Tibial nerve (tissue), 4 donors: Measurements from ENCODE around the gene AGBL1. TPM values are rescaled to one million over a fixed set of nuclear protein-coding genes. Genes with fewer than 3 reads are reported as not detected.

Experiments
- DNase-seq, 2 donors: peaks; one replicate each; pipeline ENCODE4 v3.0.0-alpha.2; 2019; ENCODE audit warnings: low spot score in 2 of 2
- H3K27ac ChIP-seq, 4 donors: fragments of 200-600 bp; sonication (generic) in 3 of 4; one replicate each; pipeline ENCODE4 v1.5.1; 2017 to 2019; ENCODE audit warnings: mild to moderate bottlenecking in 1 of 4
- H3K27me3 ChIP-seq, 2 donors: fragments of 200-600 bp; sonication (generic) in 1 of 2; one replicate each; pipeline versions ENCODE4 v1.5.1 to v1.6.0; 2017 to 2019
- H3K36me3 ChIP-seq, 3 donors: fragments of 200-600 bp; sonication (generic); one replicate each; pipeline ENCODE4 v1.5.1; 2018 to 2019
- H3K4me1 ChIP-seq, 4 donors: fragments of 200-600 bp; sonication (generic) in 3 of 4; one replicate each; pipeline ENCODE4 v1.5.1; 2017 to 2019
- H3K4me3 ChIP-seq, 4 donors: fragments of 200-600 bp; sonication (generic) in 3 of 4; one replicate each; pipeline ENCODE4 v1.5.1; 2017 to 2019; ENCODE audit warnings: mild to moderate bottlenecking in 1 of 4, moderate library complexity in 1 of 4
- H3K9me3 ChIP-seq, 4 donors: fragments of 200-600 bp; sonication (generic) in 3 of 4; one replicate each; pipeline ENCODE4 v1.5.1; 2017 to 2019
- EP300 ChIP-seq, 2 donors: sonication (generic); formaldehyde crosslinking; IDR thresholded peaks; one replicate each; pipeline ENCODE4 v1.6.1; 2017; ENCODE audit warnings: antibody characterized with exemption in 2 of 2, mild to moderate bottlenecking in 1 of 2
- POLR2A ChIP-seq, 2 donors: fragments of 450-650 bp; IDR thresholded peaks; one replicate each; pipeline ENCODE4 v1.6.1; 2017; ENCODE audit warnings: antibody characterized with exemption in 2 of 2, mild to moderate bottlenecking in 2 of 2, moderate library complexity in 2 of 2
- WGBS, 2 donors: methylation state at CpG; one replicate each; pipeline ENCODE4 v1.1.5; 2018; 5-methylcytosine and 5-hydroxymethylcytosine counted together
- total RNA-seq, 4 donors: library from RNA; depleted of rRNA; stranded (reverse); fragments of >200 nt; gene quantifications; one replicate each; pipeline ENCODE4 v1.1.0, GENCODE V29; 2016
- TF ChIP-seq, protein P1 (sequence below), 5 experiments: fragments of 200-600 bp in 3 of 5; fragments of 450-650 bp in 2 of 5; sonication (generic) in 3 of 5; IDR thresholded peaks; one replicate each; pipeline ENCODE4 v1.5.1; 2016 to 2019; ENCODE audit warnings: antibody characterized with exemption in 5 of 5, mild to moderate bottlenecking in 3 of 5, moderate library complexity in 2 of 5

AGBL1 gene
- total RNA-seq, 4 donors from 2014 or later: under 0.01 to 1.2 (median 0.21) TPM; not detected in 1

- no peak for DNase-seq
- H3K27me3 ChIP-seq: no peaks in the 10 kb centered on the region
- no peaks in the 10 kb centered on the region for H3K9me3 ChIP-seq
- TF ChIP-seq, protein P1, sequence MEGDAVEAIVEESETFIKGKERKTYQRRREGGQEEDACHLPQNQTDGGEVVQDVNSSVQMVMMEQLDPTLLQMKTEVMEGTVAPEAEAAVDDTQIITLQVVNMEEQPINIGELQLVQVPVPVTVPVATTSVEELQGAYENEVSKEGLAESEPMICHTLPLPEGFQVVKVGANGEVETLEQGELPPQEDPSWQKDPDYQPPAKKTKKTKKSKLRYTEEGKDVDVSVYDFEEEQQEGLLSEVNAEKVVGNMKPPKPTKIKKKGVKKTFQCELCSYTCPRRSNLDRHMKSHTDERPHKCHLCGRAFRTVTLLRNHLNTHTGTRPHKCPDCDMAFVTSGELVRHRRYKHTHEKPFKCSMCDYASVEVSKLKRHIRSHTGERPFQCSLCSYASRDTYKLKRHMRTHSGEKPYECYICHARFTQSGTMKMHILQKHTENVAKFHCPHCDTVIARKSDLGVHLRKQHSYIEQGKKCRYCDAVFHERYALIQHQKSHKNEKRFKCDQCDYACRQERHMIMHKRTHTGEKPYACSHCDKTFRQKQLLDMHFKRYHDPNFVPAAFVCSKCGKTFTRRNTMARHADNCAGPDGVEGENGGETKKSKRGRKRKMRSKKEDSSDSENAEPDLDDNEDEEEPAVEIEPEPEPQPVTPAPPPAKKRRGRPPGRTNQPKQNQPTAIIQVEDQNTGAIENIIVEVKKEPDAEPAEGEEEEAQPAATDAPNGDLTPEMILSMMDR (IDR thresholded peaks at IDR 0.05): no peak
- TF ChIP-seq POLR2A (IDR thresholded peaks at IDR 0.05) (no peak), EP300 (IDR thresholded peaks at IDR 0.05) (no peak)
- WGBS, 2 donors: 79 to 80% methylated on average over 11 to 12 of the region's 15 CpGs
- no peaks in the 10 kb centered on the region for H3K4me1 ChIP-seq
- no peaks in the 10 kb centered on the region for H3K36me3 ChIP-seq
- H3K27ac ChIP-seq: no peak overlapping the region
- H3K4me3 ChIP-seq: no peak overlapping the region
Observed at GRCh38 chr15:86247249-86247955, 167.7 kb downstream of the AGBL1 start.

DNA sequence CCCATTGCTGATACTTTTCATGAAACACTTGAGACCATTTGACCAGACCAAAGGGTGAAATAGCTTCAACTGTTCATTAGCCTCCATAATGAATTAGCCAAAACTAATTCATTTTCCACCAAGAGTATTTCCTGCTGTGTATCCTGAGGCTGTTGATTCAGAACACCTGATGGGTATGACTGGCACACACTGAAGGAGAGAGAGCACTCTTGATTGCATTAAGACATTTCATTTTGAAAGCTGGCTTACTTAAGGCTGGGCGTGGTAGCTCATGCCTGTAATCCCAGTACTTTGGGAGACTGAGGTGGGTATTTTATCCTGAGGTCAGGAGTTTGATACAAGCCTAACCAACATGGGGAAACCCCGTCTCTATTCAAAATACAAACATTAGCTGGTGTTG, 175.6 kb downstream of the AGBL1 start:
- Histone ChIP-seq H3K36me3 (no peaks in the 10 kb centered on the region), H3K27ac (no peak overlapping the region), H3K9me3 (no peaks in the 10 kb centered on the region), H3K27me3 (no peaks in the 10 kb centered on the region), H3K4me1 (no peaks in the 10 kb centered on the region), H3K4me3 (no peak overlapping the region)
- DNase-seq: no peak
- WGBS, 2 donors: 67 to 85% methylated on average over 2 of the region's 2 CpGs
- TF ChIP-seq, protein P1 (IDR thresholded peaks at IDR 0.05): no peak
- TF ChIP-seq POLR2A (IDR thresholded peaks at IDR 0.05) (no peak), EP300 (IDR thresholded peaks at IDR 0.05) (no peak)

DNA sequence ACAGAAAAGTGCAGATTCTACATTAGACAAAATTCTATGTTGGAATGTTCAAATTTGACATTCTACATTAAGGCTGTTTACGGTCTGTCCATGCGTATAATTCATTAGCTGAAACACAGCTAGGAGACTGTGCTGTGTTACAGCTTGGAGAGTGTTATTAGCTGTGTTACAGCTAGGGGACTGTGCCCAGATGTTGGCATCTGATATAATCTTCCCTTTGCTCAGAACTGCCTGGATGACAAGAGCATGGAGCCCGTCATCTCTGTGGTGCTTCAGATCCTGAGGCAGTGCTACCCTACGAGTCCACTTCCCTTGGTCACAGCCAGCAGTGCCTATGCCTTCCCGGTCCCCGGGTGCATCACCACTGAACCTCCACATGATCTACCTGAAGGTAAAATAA, 177.0 kb downstream of the AGBL1 start:
- H3K4me1 ChIP-seq: no peaks in the 10 kb centered on the region
- no peaks in the 10 kb centered on the region for H3K27me3 ChIP-seq
- no peaks in the 10 kb centered on the region for H3K9me3 ChIP-seq
- H3K36me3 ChIP-seq: no peaks in the 10 kb centered on the region
- DNase-seq: no peak
- TF ChIP-seq, protein P1 (IDR thresholded peaks at IDR 0.05): no peak
- no peak for TF ChIP-seq POLR2A (IDR thresholded peaks at IDR 0.05)
- no peak for TF ChIP-seq EP300 (IDR thresholded peaks at IDR 0.05)
- WGBS, 2 donors: 75 to 82% methylated on average over 6 of the region's 6 CpGs
- H3K4me3 ChIP-seq: no peak overlapping the region
- no peak overlapping the region for H3K27ac ChIP-seq

GRCh38 chr15:86259589-86259988, 179.9 kb downstream of the AGBL1 start:
- Histone ChIP-seq H3K27ac (no peak overlapping the region), H3K27me3 (no peaks in the 10 kb centered on the region), H3K9me3 (no peaks in the 10 kb centered on the region), H3K36me3 (no peaks in the 10 kb centered on the region), H3K4me3 (no peak overlapping the region), H3K4me1 (no peaks in the 10 kb centered on the region)
- WGBS, 2 donors: 74 to 75% methylated on average over 5 of the region's 5 CpGs
- DNase-seq: no peak
- no peak for TF ChIP-seq EP300 (IDR thresholded peaks at IDR 0.05)
- TF ChIP-seq, protein P1 (IDR thresholded peaks at IDR 0.05): no peak
- TF ChIP-seq POLR2A (IDR thresholded peaks at IDR 0.05): no peak

GRCh38 chr15:86263230-86263629, 183.6 kb downstream of the AGBL1 start:
- WGBS, 2 donors: 79 to 81% methylated on average over 2 of the region's 2 CpGs
- no peaks in the 10 kb centered on the region for H3K9me3 ChIP-seq
- no peak overlapping the region for H3K4me3 ChIP-seq
- H3K27me3 ChIP-seq: no peaks in the 10 kb centered on the region
- H3K27ac ChIP-seq: no peak overlapping the region
- no peak for TF ChIP-seq POLR2A (IDR thresholded peaks at IDR 0.05)
- TF ChIP-seq, protein P1 (IDR thresholded peaks at IDR 0.05): no peak
- TF ChIP-seq EP300 (IDR thresholded peaks at IDR 0.05): no peak
- no peaks in the 10 kb centered on the region for H3K36me3 ChIP-seq
- no peaks in the 10 kb centered on the region for H3K4me1 ChIP-seq
- no peak for DNase-seq
